ENCODE measurements around the gene ST7.
"Not testable (repeated sequence)": the region's sequence is repeated elsewhere in the genome, so short reads cannot be mapped to it uniquely, and the experiment has no call there.

GRCh38 chr7:116961966-116962673, 8.8 kb downstream of the ST7 start:
- not testable (repeated sequence) for TF ChIP-seq TBP (CRISPR knock-in tag; IDR thresholded peaks at IDR 0.05); ZNF138 (CRISPR knock-in tag; IDR thresholded peaks at IDR 0.05; ENCODE audit: low read depth); MYNN (CRISPR knock-in tag; IDR thresholded peaks at IDR 0.05; ENCODE audit: low read depth); ZNF121 (CRISPR knock-in tag; IDR thresholded peaks at IDR 0.05); MXD3 (CRISPR knock-in tag; IDR thresholded peaks at IDR 0.05); RBM39 (IDR thresholded peaks at IDR 0.05; ENCODE audit: low read depth, low read length, poor library complexity, severe bottlenecking); EZH2 (conservative IDR thresholded peaks at IDR 0.05; ENCODE audit: low read depth, low read length)
- TF ChIP-seq, protein P1, sequence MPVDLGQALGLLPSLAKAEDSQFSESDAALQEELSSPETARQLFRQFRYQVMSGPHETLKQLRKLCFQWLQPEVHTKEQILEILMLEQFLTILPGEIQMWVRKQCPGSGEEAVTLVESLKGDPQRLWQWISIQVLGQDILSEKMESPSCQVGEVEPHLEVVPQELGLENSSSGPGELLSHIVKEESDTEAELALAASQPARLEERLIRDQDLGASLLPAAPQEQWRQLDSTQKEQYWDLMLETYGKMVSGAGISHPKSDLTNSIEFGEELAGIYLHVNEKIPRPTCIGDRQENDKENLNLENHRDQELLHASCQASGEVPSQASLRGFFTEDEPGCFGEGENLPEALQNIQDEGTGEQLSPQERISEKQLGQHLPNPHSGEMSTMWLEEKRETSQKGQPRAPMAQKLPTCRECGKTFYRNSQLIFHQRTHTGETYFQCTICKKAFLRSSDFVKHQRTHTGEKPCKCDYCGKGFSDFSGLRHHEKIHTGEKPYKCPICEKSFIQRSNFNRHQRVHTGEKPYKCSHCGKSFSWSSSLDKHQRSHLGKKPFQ (CRISPR knock-in tag; IDR thresholded peaks at IDR 0.05; ENCODE audit: insufficient replicate concordance): not testable (repeated sequence)
- TF ChIP-seq, protein P2, sequence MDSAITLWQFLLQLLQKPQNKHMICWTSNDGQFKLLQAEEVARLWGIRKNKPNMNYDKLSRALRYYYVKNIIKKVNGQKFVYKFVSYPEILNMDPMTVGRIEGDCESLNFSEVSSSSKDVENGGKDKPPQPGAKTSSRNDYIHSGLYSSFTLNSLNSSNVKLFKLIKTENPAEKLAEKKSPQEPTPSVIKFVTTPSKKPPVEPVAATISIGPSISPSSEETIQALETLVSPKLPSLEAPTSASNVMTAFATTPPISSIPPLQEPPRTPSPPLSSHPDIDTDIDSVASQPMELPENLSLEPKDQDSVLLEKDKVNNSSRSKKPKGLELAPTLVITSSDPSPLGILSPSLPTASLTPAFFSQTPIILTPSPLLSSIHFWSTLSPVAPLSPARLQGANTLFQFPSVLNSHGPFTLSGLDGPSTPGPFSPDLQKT (CRISPR knock-in tag; IDR thresholded peaks at IDR 0.05; ENCODE audit: borderline replicate concordance): not testable (repeated sequence)
